ENCODE results near the gene TMEM38B. TPM values are rescaled to one million over a fixed set of nuclear protein-coding genes. Genes with fewer than 3 reads are reported as not detected.

Gene TMEM38B
- polyA plus RNA-seq, 3 donors, result 4.5 to 14.8 (median 12.2) TPM

DNA sequence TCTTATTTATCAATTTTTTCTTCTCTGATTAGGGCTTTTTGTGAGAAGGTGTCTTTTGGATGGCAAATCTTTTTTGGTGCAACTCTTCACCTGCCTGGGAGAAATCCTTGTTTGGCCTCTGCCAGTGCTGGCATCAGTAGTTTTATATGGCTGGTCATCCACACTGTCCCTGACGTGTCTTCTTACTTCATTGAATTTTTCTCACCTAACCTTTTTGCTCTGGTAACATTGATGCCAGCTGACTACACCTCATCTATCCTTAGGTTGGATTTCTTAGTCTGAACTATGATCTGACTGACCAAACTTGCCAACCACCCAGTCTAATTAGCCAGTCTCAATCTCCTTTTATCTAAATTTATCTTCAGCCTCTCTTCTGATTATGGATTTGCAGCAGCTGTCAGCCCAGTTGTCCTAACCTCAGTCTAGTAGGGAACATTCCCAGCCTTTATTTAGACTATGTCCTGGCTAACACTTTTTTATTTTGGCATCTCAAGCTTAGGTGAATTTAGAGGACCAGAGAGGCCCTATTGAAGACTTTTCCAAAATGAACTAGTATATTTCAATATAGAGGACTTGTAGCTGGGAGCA, 10.6 kb upstream of the TMEM38B start:
- no peak for DNase-seq
- H3K36me3 Mint-ChIP-seq, result no peaks in the 10 kb centered on the region
- no peaks in the 10 kb centered on the region for H3K4me1 ChIP-seq (ENCODE audit: control insufficient read depth in 1 of 2, insufficient read depth in 2 of 2, low read length in 2 of 2)
- TF ChIP-seq, protein P1, sequence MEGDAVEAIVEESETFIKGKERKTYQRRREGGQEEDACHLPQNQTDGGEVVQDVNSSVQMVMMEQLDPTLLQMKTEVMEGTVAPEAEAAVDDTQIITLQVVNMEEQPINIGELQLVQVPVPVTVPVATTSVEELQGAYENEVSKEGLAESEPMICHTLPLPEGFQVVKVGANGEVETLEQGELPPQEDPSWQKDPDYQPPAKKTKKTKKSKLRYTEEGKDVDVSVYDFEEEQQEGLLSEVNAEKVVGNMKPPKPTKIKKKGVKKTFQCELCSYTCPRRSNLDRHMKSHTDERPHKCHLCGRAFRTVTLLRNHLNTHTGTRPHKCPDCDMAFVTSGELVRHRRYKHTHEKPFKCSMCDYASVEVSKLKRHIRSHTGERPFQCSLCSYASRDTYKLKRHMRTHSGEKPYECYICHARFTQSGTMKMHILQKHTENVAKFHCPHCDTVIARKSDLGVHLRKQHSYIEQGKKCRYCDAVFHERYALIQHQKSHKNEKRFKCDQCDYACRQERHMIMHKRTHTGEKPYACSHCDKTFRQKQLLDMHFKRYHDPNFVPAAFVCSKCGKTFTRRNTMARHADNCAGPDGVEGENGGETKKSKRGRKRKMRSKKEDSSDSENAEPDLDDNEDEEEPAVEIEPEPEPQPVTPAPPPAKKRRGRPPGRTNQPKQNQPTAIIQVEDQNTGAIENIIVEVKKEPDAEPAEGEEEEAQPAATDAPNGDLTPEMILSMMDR (IDR thresholded peaks at IDR 0.05), result no peak
- H3K27ac ChIP-seq (ENCODE audit: low read depth in 1 of 2, low read length in 2 of 2), result no peak overlapping the region
- H3K36me3 ChIP-seq (replicated peaks in 1 of 2; ENCODE audit: control insufficient read depth in 1 of 2, insufficient read depth in 2 of 2, low read length in 2 of 2), result no peaks in the 10 kb centered on the region
- H3K9ac ChIP-seq (ENCODE audit: insufficient read depth, low read length, poor library complexity, severe bottlenecking), result no peak overlapping the region
- H3K27ac Mint-ChIP-seq, result no peak overlapping the region
- no peaks in the 10 kb centered on the region for H3K79me2 ChIP-seq (ENCODE audit: insufficient read depth, low read length)
- H3K9me3 Mint-ChIP-seq, result no peaks in the 10 kb centered on the region
- peaks cover 0 to 3% (median 0%) of the 10 kb centered on the region in 3 donors for H3K27me3 Mint-ChIP-seq (ENCODE audit: low read depth in 3 of 3)
- no peaks in the 10 kb centered on the region for H3K27me3 ChIP-seq (ENCODE audit: control insufficient read depth in 2 of 2, insufficient read depth in 2 of 2, low read length in 2 of 2)
- WGBS (ENCODE audit: insufficient coverage), result no CpG with 5 or more reads among the region's 1 CpG
- H3K4me3 Mint-ChIP-seq, result no peak overlapping the region
- H4K20me1 ChIP-seq (ENCODE audit: insufficient read depth, low read length), result no peaks in the 10 kb centered on the region
- no peaks in the 10 kb centered on the region for H3K9me3 ChIP-seq (replicated peaks in 1 of 2; ENCODE audit: control insufficient read depth in 1 of 2, insufficient read depth in 1 of 2, low read length in 2 of 2)
- intact Hi-C loops (cut with micrococcal nuclease), result no loop called here
- H3K4me1 Mint-ChIP-seq, result no peaks in the 10 kb centered on the region
- H2AFZ ChIP-seq (ENCODE audit: insufficient read depth, low read depth, low read length, poor library complexity, severe bottlenecking), result peak overlapping the region; percentile 11
- H3K4me3 ChIP-seq (replicated peaks in 1 of 3; ENCODE audit: low read depth in 2 of 3, low read length in 3 of 3), result no peak overlapping the region
- H3K4me2 ChIP-seq (replicated peaks; ENCODE audit: extremely low read depth, low read length, poor library complexity, severe bottlenecking), result no peak overlapping the region

DNA sequence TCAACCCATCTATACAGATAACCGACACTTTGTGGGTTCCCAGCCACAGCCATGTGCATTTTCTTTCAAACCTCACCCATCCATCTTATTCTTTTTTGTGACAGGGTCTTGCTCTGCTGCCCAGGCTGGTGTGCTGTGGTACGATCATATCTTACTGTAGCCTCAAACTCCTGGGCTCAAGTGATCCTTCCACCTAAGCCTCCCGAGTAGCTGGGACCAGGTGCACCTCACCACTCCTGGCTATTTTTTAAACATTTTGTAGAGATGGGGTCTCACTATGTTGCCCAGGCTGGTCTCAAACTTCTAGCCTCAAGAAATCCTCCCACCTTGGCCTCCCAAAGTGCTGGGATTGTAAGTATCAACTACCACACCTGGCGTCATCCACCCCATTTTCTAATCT, 7.4 kb upstream of the TMEM38B start:
- no peak for DNase-seq
- TF ChIP-seq, protein P1 (IDR thresholded peaks at IDR 0.05), result no peak
- Mint-ChIP-seq H3K27ac (no peak overlapping the region), H3K36me3 (no peaks in the 10 kb centered on the region), H3K9me3 (no peaks in the 10 kb centered on the region), H3K4me3 (no peak overlapping the region), H3K27me3 (ENCODE audit: low read depth in 3 of 3) (peaks cover 2 to 7% (median 5%) of the 10 kb centered on the region in 3 donors), H3K4me1 (no peaks in the 10 kb centered on the region)
- intact Hi-C loops (cut with micrococcal nuclease), result no loop called here
- Histone ChIP-seq H3K79me2 (ENCODE audit: insufficient read depth, low read length) (no peaks in the 10 kb centered on the region), H3K36me3 (replicated peaks in 1 of 2; ENCODE audit: control insufficient read depth in 1 of 2, insufficient read depth in 2 of 2, low read length in 2 of 2) (no peaks in the 10 kb centered on the region), H4K20me1 (ENCODE audit: insufficient read depth, low read length) (no peaks in the 10 kb centered on the region), H3K9me3 (replicated peaks in 1 of 2; ENCODE audit: control insufficient read depth in 1 of 2, insufficient read depth in 1 of 2, low read length in 2 of 2) (no peaks in the 10 kb centered on the region), H2AFZ (ENCODE audit: insufficient read depth, low read depth, low read length, poor library complexity, severe bottlenecking) (no peak overlapping the region), H3K4me2 (replicated peaks; ENCODE audit: extremely low read depth, low read length, poor library complexity, severe bottlenecking) (no peak overlapping the region), H3K4me1 (ENCODE audit: control insufficient read depth in 1 of 2, insufficient read depth in 2 of 2, low read length in 2 of 2) (no peaks in the 10 kb centered on the region), H3K4me3 (replicated peaks in 1 of 3; ENCODE audit: low read depth in 2 of 3, low read length in 3 of 3) (no peak overlapping the region), H3K27me3 (ENCODE audit: control insufficient read depth in 2 of 2, insufficient read depth in 2 of 2, low read length in 2 of 2) (peaks cover under 1 to 3% of the 10 kb centered on the region in 2 donors), H3K9ac (ENCODE audit: insufficient read depth, low read length, poor library complexity, severe bottlenecking) (no peak overlapping the region), H3K27ac (ENCODE audit: low read depth in 1 of 2, low read length in 2 of 2) (no peak overlapping the region)
- WGBS (ENCODE audit: insufficient coverage), result 82% methylated on average over 1 of the region's 4 CpGs
